ENCODE results near the gene STX10. TPM values are rescaled to one million over a fixed set of nuclear protein-coding genes. Genes with fewer than 3 reads are reported as not detected.

The STX10 gene
- total and polyA plus RNA-seq, 2 of the 4 experiments (the other 2 are of a cell fraction): 64.9 to 82.0 TPM

DNA sequence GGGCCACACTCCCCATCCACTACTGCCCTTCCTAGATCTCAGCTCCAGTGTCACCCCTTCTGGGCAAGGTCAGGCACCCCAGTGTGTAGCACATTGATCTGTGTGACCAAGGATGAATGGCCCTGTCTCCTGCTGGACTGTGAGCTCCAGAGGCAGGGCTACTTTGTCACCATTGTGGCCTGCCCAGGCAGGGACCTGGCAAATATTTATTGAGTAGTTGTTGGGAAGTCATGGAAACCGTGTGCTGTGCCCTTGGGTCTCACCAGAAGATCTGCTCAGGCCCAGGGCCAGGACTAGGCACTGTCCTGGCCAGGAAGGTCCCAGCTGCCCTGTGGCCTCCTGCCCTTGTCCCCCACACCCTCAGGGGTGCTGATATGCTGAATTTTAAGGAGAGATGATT is 21.6 kb downstream of the STX10 start:
- intact Hi-C loops (cut with micrococcal nuclease): no loop called here
- H3K27ac ChIP-seq (ENCODE audit: insufficient read depth, low read length): no peak overlapping the region

More for the DNA sequence above, 21.6 kb downstream of the STX10 start:
- Histone ChIP-seq H2AFZ (replicated peaks; ENCODE audit: low read length, poor library complexity) (no peak overlapping the region), H3K36me3 (ENCODE audit: control insufficient read depth, insufficient read depth, low read length) (peaks cover 14% of the 10 kb centered on the region), H3K9ac (ENCODE audit: low read depth, low read length) (no peak overlapping the region), H2BK5ac (ENCODE audit: low read depth, low read length, poor library complexity, severe bottlenecking) (no peak overlapping the region), H2AK5ac (ENCODE audit: low read depth, low read length) (no peak overlapping the region), H4K20me1 (ENCODE audit: insufficient read depth, low read length) (peaks cover 90% of the 10 kb centered on the region), H4K5ac (ENCODE audit: low read depth, low read length) (no peak overlapping the region), H3K56ac (ENCODE audit: extremely low read depth, insufficient read depth, low read length) (no peak overlapping the region), H3K9me1 (ENCODE audit: insufficient read depth, low read length) (peaks cover 33% of the 10 kb centered on the region), H3K14ac (replicated peaks; ENCODE audit: low read depth, low read length) (no peak overlapping the region), H3K4me1 (ENCODE audit: control insufficient read depth, insufficient read depth, low read length) (peaks cover 13% of the 10 kb centered on the region; the same call in 1 of the 2 replicates), H3K23ac (ENCODE audit: low read depth, low read length) (no peak overlapping the region), H2BK20ac (ENCODE audit: low read depth, low read length) (no peak overlapping the region), H3K4me3 (ENCODE audit: insufficient read depth, low read depth, low read length) (no peak overlapping the region), H2BK15ac (ENCODE audit: low read depth, low read length) (no peak overlapping the region), H3K79me1 (ENCODE audit: low read depth in 1 of 2, low read length in 2 of 2) (peaks cover 12 to 85% of the 10 kb centered on the region in 2 experiments; a peak in 3 of 4 replicates), H3K4ac (ENCODE audit: low read depth, low read length) (no peak overlapping the region), H4K91ac (ENCODE audit: insufficient read depth, low read depth, low read length) (no peak overlapping the region), H3K9me3 (ENCODE audit: control insufficient read depth, insufficient read depth, low read length) (no peaks in the 10 kb centered on the region), H3K18ac (ENCODE audit: low read depth, low read length) (no peak overlapping the region), H3K27me3 (ENCODE audit: control insufficient read depth, insufficient read depth, low read length) (no peaks in the 10 kb centered on the region), H3K4me2 (ENCODE audit: low read depth, low read length) (no peak overlapping the region), H2BK120ac (ENCODE audit: low read depth, low read length) (no peak overlapping the region), H4K8ac (ENCODE audit: low read depth in 2 of 2, low read length in 2 of 2) (no peak overlapping the region), H2AK9ac (replicated peaks; ENCODE audit: low read depth, low read length, poor library complexity) (no peak overlapping the region)
- ATAC-seq (ENCODE audit: low read depth) (no peak), DNase-seq (no peak)
- BruUV-seq (replicated peaks): no TSS peak
- no peak for TF ChIP-seq POLR2A (IDR thresholded peaks at IDR 0.05; ENCODE audit: low read depth, low read length)
- TF ChIP-seq RAD21 (IDR thresholded peaks at IDR 0.05; ENCODE audit: low read length): no peak
- TF ChIP-seq RCOR1 (IDR thresholded peaks at IDR 0.05; ENCODE audit: insufficient replicate concordance, low read length): no peak
- ChIA-PET POLR2A (ENCODE audit: unreplicated experiment) (no interaction called here), CTCF (no interaction called here)
- WGBS, 2 experiments (ENCODE audit: extremely low coverage in 2 of 2, insufficient read length in 1 of 2): no CpG with 5 or more reads among the region's 1 CpG
- in situ Hi-C loops (cut with MboI; ENCODE audit: low sequenced_read_pairs): no loop called here
- dilution Hi-C loops (cut with HindIII; ENCODE audit: low sequenced_read_pairs, unreplicated experiment): no loop called here

Measured in IMR-90 (cell line).